HEK293 (cell line): ENCODE measurements around the gene DMAC2L.

Experiments
- CTCF ChIA-PET: fragments of 350-600 bp; formaldehyde crosslinking; extraction: SDS; loops from one replicate; lab custom pipeline; 2021; ENCODE audit warnings: antibody characterized with exemption; lab: Yijun Ruan, JAX
- POLR2A ChIA-PET: fragments of 300-600 bp; formaldehyde crosslinking; extraction: SDS; loops from one replicate; lab custom pipeline; 2020; ENCODE audit warnings: antibody characterized with exemption, inconsistent platforms; lab: Yijun Ruan, JAX
- H3K27ac ChIP-seq: fragments of 200-500 bp; sonication (Bioruptor generic); 2 replicates; pipeline ENCODE4 v1.5.1; 2014; ENCODE audit warnings: low read depth, low read length, control low read depth, inconsistent platforms; ENCODE audit errors: extremely low read depth
- H3K36me3 ChIP-seq, 2 experiments: fragments of 200-500 bp in 1 of 2; sonication (Bioruptor generic) in 1 of 2; 1 replicate in 1 of 2; 2 replicates in 1 of 2; pipeline ENCODE4 v1.5.1; 2014 to 2017; ENCODE audit warnings: inconsistent platforms in 2 of 2, low read length in 2 of 2; ENCODE audit not compliant: control insufficient read depth in 2 of 2, insufficient read depth in 1 of 2
- H3K4me1 ChIP-seq: fragments of 200-500 bp; sonication (Bioruptor generic); 2 replicates; pipeline ENCODE4 v1.5.1; 2014; ENCODE audit warnings: mild to moderate bottlenecking, low read length, inconsistent platforms; ENCODE audit not compliant: control insufficient read depth, insufficient read depth
- H3K4me3 ChIP-seq: 2 replicates; pipeline ENCODE4 v1.5.1; 2011; ENCODE audit warnings: low read depth, mild to moderate bottlenecking, control low read depth, low read length, moderate library complexity
- H3K9me3 ChIP-seq: fragments of 200-500 bp; sonication (Bioruptor generic); 2 replicates; pipeline ENCODE4 v1.5.1; 2014; ENCODE audit warnings: low read depth, low read length, inconsistent platforms; ENCODE audit not compliant: control insufficient read depth, insufficient read depth
- CTCF ChIP-seq: fragments of 450-650 bp; formaldehyde crosslinking; IDR thresholded peaks from 2 replicates; pipeline ENCODE4 v1.5.1; 2016; ENCODE audit warnings: missing biosample characterization, missing genetic modification characterization
- ELK4 ChIP-seq: IDR thresholded peaks from 2 replicates; pipeline ENCODE4 v1.6.1; 2011; ENCODE audit warnings: mild to moderate bottlenecking, low read depth, low read length, borderline replicate concordance
- HOXD13 ChIP-seq: sonication (generic); formaldehyde crosslinking; IDR thresholded peaks from 2 replicates; pipeline ENCODE4 v1.8.0; 2022; ENCODE audit warnings: missing genetic modification reagents, borderline replicate concordance
- KLF9 ChIP-seq: fragments of 450-650 bp; formaldehyde crosslinking; IDR thresholded peaks from 2 replicates; pipeline ENCODE4 v1.5.1; 2016; ENCODE audit warnings: missing biosample characterization, missing genetic modification characterization, low read depth
- SCRT2 ChIP-seq: fragments of 450-650 bp; formaldehyde crosslinking; IDR thresholded peaks from 2 replicates; pipeline ENCODE4 v1.5.1; 2016; ENCODE audit warnings: missing biosample characterization, missing genetic modification characterization
- YY1 ChIP-seq: fragments of 450-650 bp; formaldehyde crosslinking; IDR thresholded peaks from 2 replicates; pipeline ENCODE4 v1.5.1; 2018; ENCODE audit warnings: missing biosample characterization, missing genetic modification characterization
- ZFP41 ChIP-seq: fragments of 450-650 bp; formaldehyde crosslinking; IDR thresholded peaks from 2 replicates; pipeline ENCODE4 v1.5.1; 2016; ENCODE audit warnings: missing biosample characterization, missing genetic modification characterization, borderline replicate concordance
- ZNF146 ChIP-seq: fragments of 450-650 bp; formaldehyde crosslinking; IDR thresholded peaks from 2 replicates; pipeline ENCODE4 v1.5.1; 2016; ENCODE audit warnings: missing biosample characterization, missing genetic modification characterization
- ZNF169 ChIP-seq: fragments of 450-650 bp; formaldehyde crosslinking; IDR thresholded peaks from 2 replicates; pipeline ENCODE4 v1.5.1; 2016; ENCODE audit warnings: missing biosample characterization, missing genetic modification characterization
- ZNF175 ChIP-seq: fragments of 450-650 bp; formaldehyde crosslinking; IDR thresholded peaks from 2 replicates; pipeline ENCODE4 v1.5.1; 2016; ENCODE audit warnings: missing biosample characterization, missing genetic modification characterization
- ZNF184 ChIP-seq: fragments of 450-650 bp; IDR thresholded peaks from 2 replicates; pipeline ENCODE4 v1.5.1; 2018; ENCODE audit warnings: missing biosample characterization, mild to moderate bottlenecking, missing genetic modification characterization
- ZNF280C ChIP-seq: fragments of 450-650 bp; formaldehyde crosslinking; IDR thresholded peaks from 2 replicates; pipeline ENCODE4 v1.5.1; 2016; ENCODE audit warnings: missing biosample characterization, missing genetic modification characterization
- ZNF280D ChIP-seq: fragments of 450-650 bp; formaldehyde crosslinking; IDR thresholded peaks from 2 replicates; pipeline ENCODE4 v1.5.1; 2016; ENCODE audit warnings: missing biosample characterization, missing genetic modification characterization
- ZNF366 ChIP-seq: fragments of 450-650 bp; formaldehyde crosslinking; conservative IDR thresholded peaks from 2 replicates; pipeline ENCODE4 v1.5.1; 2016; ENCODE audit warnings: missing biosample characterization, missing genetic modification characterization
- ZNF423 ChIP-seq: fragments of 450-650 bp; formaldehyde crosslinking; IDR thresholded peaks from 2 replicates; pipeline ENCODE4 v1.5.1; 2016; ENCODE audit warnings: missing biosample characterization, missing genetic modification characterization
- ZNF501 ChIP-seq: fragments of 450-650 bp; formaldehyde crosslinking; IDR thresholded peaks from 2 replicates; pipeline ENCODE4 v1.5.1; 2016; ENCODE audit warnings: missing biosample characterization, missing genetic modification characterization
- ZNF513 ChIP-seq: fragments of 450-650 bp; IDR thresholded peaks from 2 replicates; pipeline ENCODE4 v1.5.1; 2018; ENCODE audit warnings: missing biosample characterization, missing genetic modification characterization
- ZNF639 ChIP-seq: fragments of 450-650 bp; formaldehyde crosslinking; IDR thresholded peaks from 2 replicates; pipeline ENCODE4 v1.5.1; 2016; ENCODE audit warnings: missing biosample characterization, missing genetic modification characterization
- ZNF660 ChIP-seq: fragments of 450-650 bp; IDR thresholded peaks from 2 replicates; pipeline ENCODE4 v1.5.1; 2018; ENCODE audit warnings: missing biosample characterization, mild to moderate bottlenecking, missing genetic modification characterization
- ZNF704 ChIP-seq: fragments of 450-650 bp; formaldehyde crosslinking; IDR thresholded peaks from 2 replicates; pipeline ENCODE4 v1.5.1; 2016; ENCODE audit warnings: missing biosample characterization, missing genetic modification characterization
- ZNF777 ChIP-seq: fragments of 450-650 bp; formaldehyde crosslinking; IDR thresholded peaks from 2 replicates; pipeline ENCODE4 v1.5.1; 2017; ENCODE audit warnings: missing biosample characterization, missing genetic modification characterization, borderline replicate concordance

The DMAC2L gene

GRCh38 chr14:50320283-50320682 is 8.2 kb downstream of the DMAC2L start (continued):
- TF ChIP-seq ZNF501 (tag by site-specific recombination) (no peak), KLF9 (tag by site-specific recombination) (no peak), ZNF513 (tag by site-specific recombination) (no peak), CTCF (no peak), ZNF639 (tag by site-specific recombination) (no peak), HOXD13 (CRISPR knock-in tag) (no peak)

GRCh38 chr14:50321009-50321660 is 9.0 kb downstream of the DMAC2L start:
- Histone ChIP-seq H3K4me3 (peak overlapping the region; percentile 33), H3K27ac (peak overlapping the region; percentile 66), H3K4me1 (peaks cover 3% of the 10 kb centered on the region; the same call in 1 of the 2 replicates), H3K9me3 (no peaks in the 10 kb centered on the region), H3K36me3 (peaks cover 11 to 19% of the 10 kb centered on the region in 2 experiments)
- CTCF ChIA-PET, result interaction anchor here (0.5 to 2.7 kb wide), 26 partner anchors 9 to 969 kb away, joined by 3 to 20 read pairs (median 4); partner anchors contain the start of genes DMAC2L, L2HGDH and MAP4K5
- POLR2A ChIA-PET, result interaction anchor here (1.2 kb wide), 1 partner anchor 9 kb away, joined by 8 read pairs; the partner anchor contains the start of genes DMAC2L and L2HGDH
- TF ChIP-seq ZFP41 (tag by site-specific recombination) (no peak), ZNF704 (tag by site-specific recombination) (no peak), SCRT2 (tag by site-specific recombination) (peak; percentile 60; the same call in 1 of the 2 replicates), ZNF639 (tag by site-specific recombination) (peak; percentile 41; the same call in 1 of the 2 replicates), ZNF366 (peak; percentile 84), ZNF280D (tag by site-specific recombination) (no peak), ZNF660 (tag by site-specific recombination) (peak; percentile 91), ZNF175 (tag by site-specific recombination) (no peak), ELK4 (no peak), ZNF280C (tag by site-specific recombination) (no peak), ZNF423 (tag by site-specific recombination) (no peak), ZNF146 (no peak), ZNF777 (tag by site-specific recombination) (no peak), YY1 (tag by site-specific recombination) (no peak), ZNF169 (tag by site-specific recombination) (no peak), ZNF184 (tag by site-specific recombination) (no peak)
